ENCODE data around the gene ITGB8. TPM values are rescaled to one million over a fixed set of nuclear protein-coding genes. Genes with fewer than 3 reads are reported as not detected.

ITGB8 gene
- total and polyA plus RNA-seq, 9 of the 15 experiments (the other 6 are each of a cell fraction or from before 2014, with no cell fraction given) = under 0.01 to 0.03 (median 0.02) TPM; not detected in 6

GRCh38 chr7:20330239-20330927 is at the start of gene ITGB8 (continued):
- TF ChIP-seq CLOCK (CRISPR knock-in tag; IDR thresholded peaks at IDR 0.05; ENCODE audit: borderline replicate concordance) (no peak), MEF2D (tag; conservative IDR thresholded peaks at IDR 0.05; ENCODE audit: low read depth) (no peak), LCOR (CRISPR knock-in tag; IDR thresholded peaks at IDR 0.05) (peak; percentile 15; the same call in 1 of the 2 replicates), MNT (conservative IDR thresholded peaks at IDR 0.05) (0 out of 4 replicates have a peak, but pooled peaks of 1 of the 2 experiments have one; percentile 29), MGA (IDR thresholded peaks at IDR 0.05) (peak; percentile 80; the same call in 1 of the 2 replicates), RBBP5 (IDR thresholded peaks at IDR 0.05; ENCODE audit: borderline replicate concordance, insufficient read depth, low read length, poor library complexity, severe bottlenecking) (peak; percentile 34), RFX1 (IDR thresholded peaks at IDR 0.05) (peak; percentile 18; the same call in 1 of the 2 replicates)
- TF ChIP-seq, protein P1, sequence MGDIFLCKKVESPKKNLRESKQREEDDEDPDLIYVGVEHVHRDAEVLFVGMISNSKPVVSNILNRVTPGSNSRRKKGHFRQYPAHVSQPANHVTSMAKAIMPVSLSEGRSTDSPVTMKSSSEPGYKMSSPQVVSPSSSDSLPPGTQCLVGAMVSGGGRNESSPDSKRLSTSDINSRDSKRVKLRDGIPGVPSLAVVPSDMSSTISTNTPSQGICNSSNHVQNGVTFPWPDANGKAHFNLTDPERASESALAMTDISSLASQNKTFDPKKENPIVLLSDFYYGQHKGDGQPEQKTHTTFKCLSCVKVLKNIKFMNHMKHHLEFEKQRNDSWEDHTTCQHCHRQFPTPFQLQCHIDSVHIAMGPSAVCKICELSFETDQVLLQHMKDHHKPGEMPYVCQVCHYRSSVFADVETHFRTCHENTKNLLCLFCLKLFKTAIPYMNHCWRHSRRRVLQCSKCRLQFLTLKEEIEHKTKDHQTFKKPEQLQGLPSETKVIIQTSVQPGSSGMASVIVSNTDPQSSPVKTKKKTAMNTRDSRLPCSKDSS (IDR thresholded peaks at IDR 0.05; ENCODE audit: low read depth, partially characterized antibody) = no peak
